D341Med (cell line): Measurements from ENCODE around the gene UQCRC2.
A peak's percentile ranks its signal among the peaks of the same experiment; 100 is the strongest.
"Not testable (repeated sequence)": the region's sequence is repeated elsewhere in the genome, so short reads cannot be mapped to it uniquely, and the experiment has no call there.

ENCODE experiments used
- DNase-seq: peaks from one replicate; pipeline ENCODE4 v3.0.0; 2012; ENCODE audit warnings: low spot score

UQCRC2 gene

DNA sequence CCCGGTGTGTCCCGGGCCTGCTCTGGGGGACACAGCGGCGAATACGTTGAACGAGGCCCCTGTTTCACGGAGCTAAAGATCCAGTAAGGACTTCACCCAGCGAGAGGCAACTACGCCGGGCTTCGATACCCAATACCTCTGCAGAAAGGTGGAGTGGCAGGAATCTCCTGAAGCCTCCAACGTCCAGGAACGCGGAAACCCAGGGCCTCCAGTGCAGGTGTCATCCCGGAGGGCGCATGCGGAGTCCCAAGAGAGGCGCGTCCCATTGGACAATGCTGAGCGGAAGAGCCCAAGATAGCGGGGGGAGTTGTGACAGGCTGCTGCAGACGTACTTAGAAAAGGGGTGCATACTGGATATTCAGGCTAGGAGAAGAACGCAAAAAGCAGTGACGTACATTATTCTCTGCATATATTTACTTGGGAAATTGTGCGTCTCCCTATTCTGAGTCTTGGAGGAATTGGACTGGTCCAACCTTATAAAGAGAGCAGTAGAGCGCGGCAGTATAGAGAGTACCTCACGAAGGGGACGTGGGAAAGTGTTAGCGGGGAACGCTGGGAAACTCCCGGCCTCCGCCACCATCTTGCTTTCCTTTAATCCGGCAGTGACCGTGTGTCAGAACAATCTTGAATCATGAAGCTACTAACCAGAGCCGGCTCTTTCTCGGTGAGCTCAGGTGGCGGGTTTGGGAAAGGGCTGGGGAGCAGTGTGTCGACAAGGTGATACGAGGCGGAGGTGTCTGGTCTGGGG is at the start of gene UQCRC2:
UQCRC2 (plus strand) TSS at position 569 of the 748 bp plus-strand sequence; CDS start at position 632, 63 bp downstream.
- DNase-seq, result peak; percentile 90

DNA sequence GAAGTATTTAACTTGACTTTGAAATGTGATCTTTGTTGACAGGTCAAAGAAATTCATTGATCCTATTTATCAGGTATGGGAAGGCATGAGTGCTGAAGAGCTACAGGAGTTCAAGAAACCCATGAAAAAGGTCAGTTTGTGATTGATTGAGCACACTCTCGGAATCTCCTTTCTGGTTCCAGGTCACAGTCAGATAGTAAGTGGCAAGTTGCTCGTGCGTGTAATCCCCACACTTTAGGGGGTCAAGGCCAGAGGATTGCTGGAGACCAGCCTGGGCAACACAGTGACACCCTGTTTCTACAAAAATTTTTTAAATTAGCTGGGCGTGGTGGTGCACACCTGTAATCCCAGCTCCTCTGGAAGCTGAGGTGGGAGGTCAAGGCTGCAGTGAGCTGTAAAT is 20.5 kb upstream of the UQCRC2 start:
- not testable (repeated sequence) for DNase-seq

DNA sequence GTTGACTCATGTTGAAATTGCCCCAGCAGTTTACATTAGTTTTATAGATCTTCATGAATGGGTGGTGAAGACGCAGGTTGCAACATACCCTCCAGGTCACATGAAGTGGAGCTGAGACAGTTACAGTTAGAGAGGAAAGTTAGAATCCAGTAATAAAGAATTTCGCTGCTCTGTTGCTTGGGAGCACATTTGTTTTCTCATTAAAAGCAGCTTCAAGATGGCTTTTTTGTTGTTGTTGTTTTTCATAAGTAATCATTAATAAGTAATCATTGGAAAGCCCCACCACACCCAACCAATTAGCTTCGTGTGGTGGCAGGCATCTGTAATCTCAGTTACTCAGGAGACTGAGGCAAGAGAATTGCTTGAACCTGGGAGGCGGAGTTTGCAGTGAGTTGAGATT is 19.8 kb upstream of the UQCRC2 start:
- not testable (repeated sequence) for DNase-seq

DNA sequence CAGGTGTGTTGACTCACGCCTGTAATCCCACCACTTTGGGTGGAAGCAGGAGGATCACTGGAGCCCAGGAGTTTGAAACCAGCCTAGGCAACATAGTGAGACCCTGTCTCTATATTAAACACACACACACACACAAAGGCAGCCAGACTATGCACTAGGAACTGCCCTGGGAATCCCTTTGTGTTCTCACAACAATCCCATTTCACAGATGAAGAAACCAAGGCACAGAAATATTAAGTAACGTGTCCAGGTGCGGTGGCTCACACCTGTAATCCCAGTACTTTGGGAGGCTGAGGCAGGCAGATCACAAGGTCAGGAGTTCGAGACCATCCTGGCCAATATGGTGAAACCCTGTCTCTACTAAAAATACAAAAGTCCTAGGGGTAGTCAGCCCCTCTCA is 19.4 kb upstream of the UQCRC2 start:
- DNase-seq, result not testable (repeated sequence)

DNA sequence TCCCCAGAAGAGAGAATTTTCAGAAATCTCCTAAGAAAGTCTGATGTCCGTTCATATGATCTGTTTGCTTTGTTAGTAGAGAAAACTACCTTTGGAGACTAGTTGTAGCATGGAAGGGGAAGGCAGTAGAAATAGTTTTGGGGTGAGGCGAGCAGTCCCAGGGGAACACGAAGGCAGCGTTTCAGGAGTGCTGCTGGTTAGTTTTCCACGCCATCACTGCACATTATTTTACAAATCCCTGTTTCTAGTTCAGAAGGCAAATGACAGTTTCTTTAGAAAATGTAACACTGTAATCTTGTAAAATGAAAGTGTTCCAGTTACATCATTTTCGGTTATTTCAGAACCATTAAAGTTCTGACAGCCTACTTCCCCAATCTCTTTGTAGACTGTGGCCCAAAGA is 16.9 kb upstream of the UQCRC2 start:
- not testable (repeated sequence) for DNase-seq

DNA sequence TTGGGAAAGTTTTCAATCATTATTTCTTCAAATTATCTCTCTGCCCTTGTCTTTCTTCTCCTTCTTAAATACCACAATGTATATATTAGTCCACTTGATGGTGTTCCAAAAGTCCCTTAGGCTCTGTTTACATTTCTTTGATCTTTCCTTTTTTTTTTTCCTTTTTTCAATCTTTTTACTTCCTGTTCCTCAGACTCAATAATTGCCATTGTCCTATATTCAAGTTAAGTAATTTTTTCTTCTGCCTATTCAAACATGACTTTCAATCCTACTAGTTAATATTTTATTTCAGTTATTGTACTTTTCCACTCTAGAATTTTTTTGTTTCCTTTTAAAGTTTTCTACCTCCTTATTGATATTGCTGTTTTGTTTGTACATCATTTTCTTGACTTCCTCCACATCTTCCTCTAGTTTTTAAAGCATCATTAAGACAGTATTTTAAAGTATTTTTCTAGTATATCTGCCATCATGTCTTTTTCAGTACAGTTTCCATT is 15.8 kb upstream of the UQCRC2 start:
- DNase-seq, result no peak

DNA sequence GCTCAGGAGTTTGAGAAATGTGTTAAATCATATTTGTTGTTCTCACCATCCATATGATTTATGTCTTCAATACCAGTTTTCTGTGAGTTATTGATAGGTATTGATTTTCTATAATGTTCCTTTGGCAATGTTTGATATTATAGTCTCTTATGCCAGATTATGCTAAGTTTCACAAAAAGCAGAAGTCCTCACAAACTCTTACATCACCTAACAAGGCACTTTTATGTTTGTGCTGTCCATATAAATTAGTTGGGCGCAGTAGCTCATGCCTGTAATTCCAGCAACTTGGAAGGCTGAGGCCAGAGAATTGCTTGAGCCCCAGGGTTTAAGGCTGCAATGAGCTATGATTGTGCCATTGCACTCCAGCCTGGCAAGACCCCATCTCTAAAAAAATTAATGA is 12.6 kb upstream of the UQCRC2 start:
- no peak for DNase-seq

DNA sequence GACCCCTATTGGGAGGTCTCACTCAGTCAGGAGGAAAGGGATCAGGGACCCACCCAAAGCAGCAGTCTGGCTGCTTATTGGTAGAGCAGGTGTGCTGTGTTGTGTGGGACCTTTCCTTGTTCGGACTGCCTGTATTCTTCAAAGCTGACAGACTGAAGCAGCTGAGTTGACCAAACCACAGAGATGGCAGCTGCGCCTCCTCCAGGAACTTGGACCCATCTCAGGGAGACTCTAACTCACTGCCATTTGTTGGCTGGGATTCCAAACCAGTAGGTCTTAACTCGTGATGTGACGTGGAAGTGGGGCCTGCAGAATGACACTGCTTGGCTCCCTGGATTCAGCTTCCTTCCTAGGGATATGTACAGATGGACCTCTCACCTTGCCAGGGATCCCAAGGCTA is 9.6 kb upstream of the UQCRC2 start:
- no peak for DNase-seq

DNA sequence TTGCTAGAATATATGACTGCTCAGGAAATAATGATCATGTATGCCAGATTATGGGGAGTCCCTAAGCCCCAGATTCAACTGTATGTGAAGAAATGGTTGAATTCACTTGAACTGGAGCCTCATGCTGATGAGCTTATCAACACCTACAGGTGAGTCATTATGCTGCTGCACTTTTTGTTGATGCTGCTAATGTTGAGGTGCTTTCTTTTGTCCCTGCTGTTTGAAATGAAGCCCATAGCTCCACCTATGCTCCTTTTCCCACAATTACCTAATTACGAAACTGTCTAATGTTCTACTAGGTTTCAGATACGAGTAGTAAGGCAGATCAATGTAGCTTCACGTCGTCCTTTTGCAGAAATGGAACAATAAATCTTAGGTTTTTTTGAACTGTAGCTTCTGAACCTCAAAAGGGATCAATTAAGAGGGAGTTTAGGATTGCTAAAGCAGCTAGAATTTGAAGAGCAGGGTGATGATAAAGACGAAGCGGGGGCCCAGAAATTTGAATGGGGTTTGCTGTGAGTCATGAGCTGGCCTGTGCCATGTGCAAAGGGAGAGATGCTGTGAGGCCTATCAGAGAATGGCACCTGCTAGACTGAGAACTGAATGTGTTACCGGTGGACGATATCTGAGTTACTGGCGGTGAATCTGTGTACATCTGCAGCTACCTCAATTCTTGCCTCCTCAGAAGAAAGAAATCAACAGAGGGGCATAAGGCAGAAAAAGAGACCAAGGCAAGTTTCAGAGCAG is 6.1 kb upstream of the UQCRC2 start:
- no peak for DNase-seq

DNA sequence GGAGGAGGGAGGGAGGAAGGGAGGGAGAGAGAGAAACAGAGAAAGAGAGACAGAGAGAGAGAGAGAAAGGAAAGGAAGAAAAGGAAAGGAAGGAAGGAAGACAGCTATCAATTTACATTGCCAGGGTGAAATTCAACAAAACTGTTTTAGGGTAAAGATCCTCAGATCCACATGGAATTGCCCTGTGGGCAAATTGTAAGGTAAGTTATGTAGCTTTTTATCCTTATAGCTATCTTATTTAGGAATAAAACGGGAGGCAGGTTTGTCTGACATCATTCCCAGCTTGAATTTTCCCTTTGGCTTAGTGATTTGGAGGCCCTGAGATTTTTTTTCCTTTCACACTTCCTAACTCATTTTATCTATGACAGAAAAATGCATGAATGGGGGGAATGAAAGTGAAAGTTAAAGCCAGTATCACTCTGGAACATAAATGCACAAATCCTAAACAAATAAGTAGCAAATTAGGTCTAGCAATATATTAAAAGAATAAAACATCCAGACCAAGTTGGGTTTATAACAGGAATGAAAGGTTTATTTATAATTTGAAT is 3.4 kb upstream of the UQCRC2 start:
- DNase-seq, result no peak

DNA sequence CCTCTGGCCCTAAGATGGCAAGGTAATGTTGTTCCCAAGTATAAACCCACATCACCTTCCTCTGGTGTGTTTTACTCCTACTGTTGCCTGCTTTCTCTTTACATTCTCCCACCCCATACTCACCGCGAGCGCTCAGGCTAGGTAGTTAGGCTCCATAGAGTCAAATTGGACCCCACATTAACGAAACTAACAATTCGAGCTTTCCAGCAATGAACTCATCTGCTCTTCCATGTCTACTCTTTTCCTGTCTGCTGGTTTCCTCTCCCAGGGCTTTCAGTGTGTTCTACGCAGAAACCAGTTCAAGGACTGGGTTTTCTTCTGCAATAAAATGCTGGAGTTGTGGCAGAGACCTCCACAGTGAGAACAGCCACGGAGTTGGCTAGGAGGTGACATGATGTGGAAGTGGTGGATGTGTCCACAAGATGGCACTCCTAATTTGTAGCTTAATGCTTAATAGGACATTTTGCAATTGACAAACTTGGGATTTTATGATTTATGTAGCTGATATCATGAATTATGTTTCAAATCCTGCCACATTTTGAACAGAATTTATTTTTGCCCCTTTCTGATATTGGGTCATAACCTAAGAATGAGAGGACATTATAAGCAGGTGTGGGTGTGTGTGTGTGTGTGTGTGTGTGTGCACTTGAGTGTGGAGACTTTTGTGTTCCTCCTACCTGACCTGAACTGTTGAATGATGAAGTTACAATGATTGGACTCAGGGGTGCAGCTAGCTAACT is 2.2 kb upstream of the UQCRC2 start:
- DNase-seq, result peak; percentile 53

DNA sequence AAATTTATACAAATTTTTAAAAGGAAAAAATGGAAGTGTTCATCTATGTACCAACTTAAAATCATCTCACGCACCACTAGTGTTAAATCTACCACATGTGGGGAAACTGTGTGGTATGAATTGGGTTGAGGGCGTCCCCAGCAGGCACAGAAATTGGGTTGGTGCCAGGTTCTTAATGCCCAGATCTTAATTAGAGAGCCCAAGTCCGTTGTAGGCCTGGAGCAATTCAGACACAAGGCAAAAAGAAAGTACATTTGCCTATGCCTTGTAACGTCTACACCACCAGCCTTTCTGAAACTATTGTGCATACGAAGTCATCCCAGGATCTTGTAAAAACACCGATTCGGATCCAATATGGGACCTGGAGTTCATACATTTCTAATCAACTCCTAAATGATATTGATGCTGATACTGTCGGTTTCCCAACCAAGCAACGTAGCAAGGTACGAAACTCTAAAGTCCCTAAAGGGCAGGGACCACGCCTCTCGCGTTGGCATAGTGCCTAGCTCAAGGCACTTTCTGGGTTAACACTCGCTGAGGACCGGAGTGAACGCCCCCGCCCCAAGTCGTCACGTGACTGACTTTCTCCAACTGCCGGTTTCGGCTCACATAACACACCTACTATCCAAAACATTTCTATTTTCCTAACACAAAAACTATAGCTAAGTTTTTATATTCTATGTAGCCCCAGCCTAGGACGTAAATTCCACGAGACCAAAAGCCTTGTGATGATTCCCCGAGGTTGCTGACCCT is 945 bp upstream of the UQCRC2 start:
- DNase-seq, result peak; percentile 73

DNA sequence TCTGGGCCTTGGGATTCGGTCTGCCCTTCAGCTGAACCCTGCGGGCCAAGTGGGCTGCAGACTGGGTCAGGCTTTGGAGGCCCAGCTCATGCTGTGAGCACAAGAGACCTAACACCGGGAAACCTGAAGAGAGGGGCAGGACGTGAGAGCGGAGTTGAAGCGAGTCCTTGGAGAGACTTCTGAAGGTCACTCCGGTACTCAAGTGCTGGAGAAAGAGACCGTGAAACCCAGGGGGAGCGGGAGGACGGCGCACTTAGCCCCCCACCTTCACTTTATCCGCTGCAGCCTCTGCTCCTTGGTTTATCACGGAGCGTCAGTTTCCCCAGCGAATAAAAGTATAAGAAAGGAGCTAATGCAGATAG is 361 bp downstream of the UQCRC2 start:
- no peak for DNase-seq

DNA sequence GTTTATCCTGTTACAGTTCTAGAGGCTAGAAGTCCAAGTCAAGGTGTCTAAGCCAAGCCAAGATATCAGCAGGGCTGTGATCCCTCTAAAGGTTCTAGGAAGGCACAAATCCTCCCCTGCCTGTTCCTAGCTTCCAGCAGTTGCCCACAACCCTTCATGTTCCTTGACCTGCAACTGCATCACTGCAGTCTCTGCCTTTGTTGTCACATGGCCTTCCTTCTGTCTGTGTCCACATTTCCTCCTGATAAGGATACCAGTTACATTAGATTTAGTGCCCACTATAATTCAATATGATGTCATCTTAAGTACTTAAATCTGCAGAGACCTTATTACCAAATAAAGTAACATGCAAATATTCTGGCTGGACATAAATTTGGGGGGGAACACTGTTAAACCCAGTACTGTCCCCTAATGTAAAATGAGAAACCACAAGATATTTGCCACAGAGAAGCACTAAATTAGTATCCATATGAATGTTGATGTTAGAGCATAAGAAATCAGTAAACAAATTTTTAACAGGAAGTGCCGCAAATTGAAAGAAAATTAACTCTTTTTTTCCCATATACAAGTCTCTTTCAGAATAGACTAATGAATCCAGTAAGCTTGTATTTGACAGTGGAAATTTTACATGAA is 4.7 kb downstream of the UQCRC2 start:
- DNase-seq, result no peak

DNA sequence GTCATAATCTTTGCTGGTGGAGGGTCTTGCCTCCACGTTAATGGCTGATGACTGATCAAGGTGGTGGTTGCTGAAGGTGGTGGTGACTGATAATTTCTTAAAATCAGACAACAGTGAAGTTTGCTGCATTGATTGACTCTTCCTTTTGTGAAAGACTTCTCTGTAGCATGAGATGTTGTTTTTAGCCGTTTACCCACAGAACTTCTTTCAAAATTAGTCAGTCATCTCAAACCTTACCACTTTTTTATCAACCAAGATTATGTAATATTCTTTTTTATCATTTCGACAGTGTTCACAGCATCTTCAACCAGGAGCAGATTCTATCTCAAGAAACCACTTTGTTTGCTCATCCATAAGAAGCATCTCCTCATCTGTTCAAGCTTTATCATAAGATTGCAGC is 5.9 kb downstream of the UQCRC2 start:
- no peak for DNase-seq

DNA sequence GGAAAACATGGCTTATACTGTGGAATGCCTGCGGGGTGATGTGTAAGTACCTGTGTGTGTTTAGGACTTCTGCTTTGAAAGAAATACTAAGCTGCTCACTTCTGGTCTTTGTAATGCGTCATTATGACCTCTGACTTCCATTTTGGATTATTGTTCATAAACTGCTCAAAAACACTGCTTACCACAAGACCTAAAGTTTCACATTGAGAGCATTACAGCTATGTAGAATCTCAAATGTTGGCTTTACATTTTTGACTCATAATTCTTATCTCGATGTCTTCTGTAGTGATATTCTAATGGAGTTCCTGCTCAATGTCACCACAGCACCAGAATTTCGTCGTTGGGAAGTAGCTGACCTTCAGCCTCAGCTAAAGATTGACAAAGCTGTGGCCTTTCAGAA is 9.3 kb downstream of the UQCRC2 start:
- no peak for DNase-seq

DNA sequence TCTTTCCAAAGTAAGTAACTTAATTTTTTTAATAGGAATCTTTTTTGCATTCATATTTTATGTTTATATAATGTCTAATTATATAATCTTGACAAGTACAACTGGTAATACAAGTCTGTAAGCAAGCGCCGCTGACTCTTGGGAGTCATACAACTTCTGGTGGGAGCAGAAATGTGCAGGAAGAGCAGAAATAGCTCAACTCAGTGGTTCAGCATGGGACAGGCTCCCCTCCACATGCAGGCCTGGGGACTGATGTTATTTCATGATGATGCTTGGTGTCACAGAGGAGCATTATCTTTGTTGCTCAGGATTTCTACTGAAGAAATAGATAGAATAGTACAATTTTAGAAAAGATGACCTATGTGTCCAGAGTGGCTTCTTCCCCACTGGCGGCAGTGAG is 10.7 kb downstream of the UQCRC2 start:
- no peak for DNase-seq

DNA sequence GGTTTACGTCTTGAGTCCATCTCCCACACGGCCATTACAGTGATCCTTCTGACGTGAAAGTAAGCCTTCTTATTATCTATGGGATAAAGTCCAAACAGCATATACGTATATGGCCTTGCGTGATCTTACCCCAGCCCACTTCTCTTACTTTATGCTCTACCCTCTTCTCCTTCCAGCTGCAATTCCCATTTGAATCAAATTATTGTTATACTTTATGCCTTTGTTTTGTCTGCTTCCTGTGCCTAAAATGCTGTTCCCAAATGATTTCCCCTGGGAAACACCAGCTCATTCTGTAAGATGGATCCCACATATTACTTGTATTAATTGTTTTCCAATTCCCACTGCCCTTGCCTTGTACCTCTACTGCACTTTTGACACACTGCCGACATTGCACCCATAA is 11.2 kb downstream of the UQCRC2 start:
- DNase-seq, result no peak

DNA sequence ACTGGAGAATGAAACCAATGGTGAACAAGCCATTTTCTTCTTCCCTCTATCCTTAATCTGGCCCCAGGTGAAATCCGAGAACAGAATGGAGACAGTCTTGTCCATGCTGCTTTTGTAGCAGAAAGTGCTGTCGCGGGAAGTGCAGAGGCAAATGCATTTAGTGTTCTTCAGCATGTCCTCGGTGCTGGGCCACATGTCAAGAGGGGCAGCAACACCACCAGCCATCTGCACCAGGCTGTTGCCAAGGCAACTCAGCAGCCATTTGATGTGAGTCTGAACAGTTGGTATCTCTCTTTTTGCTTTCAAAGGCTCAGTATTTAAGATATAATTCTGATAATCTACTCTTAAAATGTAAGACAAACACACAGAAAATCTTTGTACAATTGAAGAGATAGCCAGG is 18.7 kb downstream of the UQCRC2 start:
- DNase-seq, result no peak

DNA sequence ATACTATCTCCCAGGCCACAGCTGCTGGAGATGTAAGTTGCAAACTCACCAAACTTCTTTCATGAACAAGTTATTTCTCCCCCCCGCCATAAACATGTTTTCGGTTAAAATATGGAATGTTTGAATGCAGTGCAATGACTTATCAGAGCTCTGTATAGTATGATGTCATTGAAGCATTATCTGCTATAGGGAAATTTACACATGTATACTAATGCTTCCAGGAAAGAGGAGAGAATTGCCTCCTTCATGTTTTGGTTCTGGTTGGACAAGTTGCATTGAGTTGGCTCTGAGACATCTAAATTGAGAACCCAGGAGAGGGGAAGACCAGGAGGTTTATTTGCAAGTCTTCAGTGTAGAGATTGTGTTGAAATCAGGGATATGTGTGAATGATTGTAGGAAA is 20.8 kb downstream of the UQCRC2 start:
- DNase-seq, result no peak

DNA sequence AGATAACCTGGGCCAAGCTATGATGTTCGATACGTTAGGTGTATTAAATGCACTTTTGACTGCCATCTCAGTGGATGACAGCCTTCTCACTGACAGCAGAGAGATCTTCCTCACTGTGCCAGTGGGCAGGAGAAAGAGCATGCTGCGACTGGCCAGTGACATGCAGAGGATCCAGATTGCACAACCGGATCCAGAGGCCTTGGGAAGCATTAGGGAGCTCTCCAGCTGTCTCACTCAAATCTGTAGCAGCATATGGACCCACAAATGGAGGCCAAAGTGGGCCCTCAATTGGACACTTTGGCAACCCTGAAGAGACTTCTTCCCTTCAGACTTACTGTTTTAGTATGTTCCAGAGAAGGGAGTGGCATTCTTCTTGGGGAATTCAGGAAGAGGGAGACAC is 26.9 kb downstream of the UQCRC2 start:
- DNase-seq, result no peak
